GM12878 (cell line): ENCODE data around the gene NPIPA1.

Source experiments
- EZH2 ChIP-seq: IDR thresholded peaks from 2 replicates; pipeline ENCODE4 v1.6.1; 2012; ENCODE audit warnings: low read depth, mild to moderate bottlenecking, control low read depth, inconsistent platforms, low read length, borderline replicate concordance; ENCODE audit not compliant: control insufficient read depth
- POLR2AphosphoS5 ChIP-seq: IDR thresholded peaks from 2 replicates; pipeline ENCODE4 v1.6.1; 2011; ENCODE audit warnings: mild to moderate bottlenecking, low read length, inconsistent platforms
- RCOR1 ChIP-seq: conservative IDR thresholded peaks from 2 replicates; pipeline ENCODE4 v1.6.1; 2012; ENCODE audit warnings: low read depth, low read length, improper control_type of control experiment
- SIX5 ChIP-seq: IDR thresholded peaks from 2 replicates; pipeline ENCODE4 v1.6.1; 2011; ENCODE audit warnings: mild to moderate bottlenecking, low read depth, low read length, moderate library complexity; ENCODE audit not compliant: severe bottlenecking
- TAF1 ChIP-seq: IDR thresholded peaks from 2 replicates; pipeline ENCODE4 v1.6.1; 2011; ENCODE audit warnings: mild to moderate bottlenecking, low read depth, low read length, borderline replicate concordance
- TF ChIP-seq, protein P1 (sequence below), 3 experiments: IDR thresholded peaks in 2 of 3; conservative IDR thresholded peaks in 1 of 3; 2 replicates each; pipeline ENCODE4 v1.5.1; 2011; ENCODE audit warnings: low read depth in 3 of 3, low read length in 3 of 3, mild to moderate bottlenecking in 3 of 3, control low read depth in 2 of 3, moderate library complexity in 2 of 3, inconsistent platforms in 1 of 3, mixed read lengths in 1 of 3; ENCODE audit not compliant: control insufficient read depth in 2 of 3, insufficient read depth in 1 of 3; ENCODE audit errors: extremely low read depth in 1 of 3

DNA sequence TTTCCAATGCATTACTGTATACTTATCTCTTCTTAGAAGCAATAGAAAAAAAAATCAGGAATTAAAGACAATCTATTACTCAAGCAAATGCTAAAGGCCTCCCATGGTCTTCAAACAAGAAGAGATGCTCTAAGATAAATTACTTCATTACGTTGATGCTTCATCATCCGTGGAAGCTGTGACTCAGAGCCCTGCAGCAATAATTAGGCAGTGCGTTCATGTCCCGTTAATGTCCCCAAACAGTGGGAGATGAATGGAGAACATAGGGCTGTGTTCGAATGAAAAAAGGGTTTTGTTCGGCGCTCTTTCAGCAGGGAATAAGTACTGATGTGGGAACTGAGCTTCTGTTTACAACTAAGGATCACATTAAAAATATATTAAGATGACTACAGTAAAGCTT, 21.7 kb downstream of the NPIPA1 start:
- TF ChIP-seq SIX5 = no peak
- no peak for TF ChIP-seq RCOR1
- TF ChIP-seq, protein P1, sequence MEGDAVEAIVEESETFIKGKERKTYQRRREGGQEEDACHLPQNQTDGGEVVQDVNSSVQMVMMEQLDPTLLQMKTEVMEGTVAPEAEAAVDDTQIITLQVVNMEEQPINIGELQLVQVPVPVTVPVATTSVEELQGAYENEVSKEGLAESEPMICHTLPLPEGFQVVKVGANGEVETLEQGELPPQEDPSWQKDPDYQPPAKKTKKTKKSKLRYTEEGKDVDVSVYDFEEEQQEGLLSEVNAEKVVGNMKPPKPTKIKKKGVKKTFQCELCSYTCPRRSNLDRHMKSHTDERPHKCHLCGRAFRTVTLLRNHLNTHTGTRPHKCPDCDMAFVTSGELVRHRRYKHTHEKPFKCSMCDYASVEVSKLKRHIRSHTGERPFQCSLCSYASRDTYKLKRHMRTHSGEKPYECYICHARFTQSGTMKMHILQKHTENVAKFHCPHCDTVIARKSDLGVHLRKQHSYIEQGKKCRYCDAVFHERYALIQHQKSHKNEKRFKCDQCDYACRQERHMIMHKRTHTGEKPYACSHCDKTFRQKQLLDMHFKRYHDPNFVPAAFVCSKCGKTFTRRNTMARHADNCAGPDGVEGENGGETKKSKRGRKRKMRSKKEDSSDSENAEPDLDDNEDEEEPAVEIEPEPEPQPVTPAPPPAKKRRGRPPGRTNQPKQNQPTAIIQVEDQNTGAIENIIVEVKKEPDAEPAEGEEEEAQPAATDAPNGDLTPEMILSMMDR (IDR thresholded peaks at IDR 0.05 in 2 of 3, conservative IDR thresholded peaks at IDR 0.05 in 1 of 3; ENCODE audit: control insufficient read depth in 2 of 3, extremely low read depth in 1 of 3, insufficient read depth in 1 of 3, low read depth in 3 of 3, low read length in 3 of 3) = no peak
- no peak for TF ChIP-seq POLR2AphosphoS5
- no peak for TF ChIP-seq EZH2
- TF ChIP-seq TAF1 = no peak
